Stomach (tissue), 4 donors: Measurements from ENCODE around the gene HSPB7.

Source experiments
- POLR2A ChIP-seq, 4 donors: fragments of 450-650 bp; IDR thresholded peaks; one replicate each; pipeline ENCODE4 v1.6.1; 2016; ENCODE audit warnings: antibody characterized with exemption in 4 of 4, control low read depth in 2 of 4, mild to moderate bottlenecking in 1 of 4, moderate library complexity in 1 of 4
- POLR2AphosphoS5 ChIP-seq, 3 donors: sonication (generic); formaldehyde crosslinking; IDR thresholded peaks; one replicate each; pipeline ENCODE4 v1.6.1; 2016; ENCODE audit warnings: antibody characterized with exemption in 3 of 3
- TF ChIP-seq, protein P1 (sequence below), 7 experiments: fragments of 450-650 bp in 4 of 7; fragments of 200-600 bp in 3 of 7; sonication (generic) in 3 of 7; IDR thresholded peaks; one replicate each; pipeline ENCODE4 v1.5.1; 2016 to 2019; ENCODE audit warnings: antibody characterized with exemption in 7 of 7, control low read depth in 2 of 7, mild to moderate bottlenecking in 1 of 7

DNA sequence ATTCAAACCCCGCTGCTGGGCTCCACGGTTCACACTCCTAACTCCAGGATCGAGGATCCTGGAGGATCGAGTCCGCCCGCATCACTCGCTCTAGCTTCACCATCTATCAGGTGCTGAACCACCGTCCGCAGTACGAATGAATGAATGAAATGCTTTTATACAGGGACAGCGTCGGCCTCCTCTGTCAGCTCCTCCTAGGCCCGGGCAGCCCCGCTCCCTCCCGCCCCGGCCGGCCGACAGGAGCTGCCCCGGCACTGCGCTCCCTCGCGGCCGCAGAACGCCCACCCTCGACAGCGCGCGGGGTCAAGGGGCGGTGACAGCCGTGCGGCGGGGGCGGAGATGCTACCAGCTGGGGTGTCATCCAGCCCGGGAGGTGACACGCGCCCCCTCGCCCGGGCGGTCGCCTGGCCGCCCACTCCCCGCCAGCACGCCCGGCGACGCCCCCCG lies 42.5 kb downstream of the HSPB7 start:
- TF ChIP-seq POLR2AphosphoS5 (IDR thresholded peaks at IDR 0.05), result no peak
- TF ChIP-seq, protein P1, sequence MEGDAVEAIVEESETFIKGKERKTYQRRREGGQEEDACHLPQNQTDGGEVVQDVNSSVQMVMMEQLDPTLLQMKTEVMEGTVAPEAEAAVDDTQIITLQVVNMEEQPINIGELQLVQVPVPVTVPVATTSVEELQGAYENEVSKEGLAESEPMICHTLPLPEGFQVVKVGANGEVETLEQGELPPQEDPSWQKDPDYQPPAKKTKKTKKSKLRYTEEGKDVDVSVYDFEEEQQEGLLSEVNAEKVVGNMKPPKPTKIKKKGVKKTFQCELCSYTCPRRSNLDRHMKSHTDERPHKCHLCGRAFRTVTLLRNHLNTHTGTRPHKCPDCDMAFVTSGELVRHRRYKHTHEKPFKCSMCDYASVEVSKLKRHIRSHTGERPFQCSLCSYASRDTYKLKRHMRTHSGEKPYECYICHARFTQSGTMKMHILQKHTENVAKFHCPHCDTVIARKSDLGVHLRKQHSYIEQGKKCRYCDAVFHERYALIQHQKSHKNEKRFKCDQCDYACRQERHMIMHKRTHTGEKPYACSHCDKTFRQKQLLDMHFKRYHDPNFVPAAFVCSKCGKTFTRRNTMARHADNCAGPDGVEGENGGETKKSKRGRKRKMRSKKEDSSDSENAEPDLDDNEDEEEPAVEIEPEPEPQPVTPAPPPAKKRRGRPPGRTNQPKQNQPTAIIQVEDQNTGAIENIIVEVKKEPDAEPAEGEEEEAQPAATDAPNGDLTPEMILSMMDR (IDR thresholded peaks at IDR 0.05), result no peak
- no peak for TF ChIP-seq POLR2A (IDR thresholded peaks at IDR 0.05)
